HEK293 (cell line): ENCODE measurements around the gene UCP3.

Experiments used
- CTCF ChIA-PET: fragments of 350-600 bp; formaldehyde crosslinking; extraction: SDS; loops from one replicate; lab custom pipeline; 2021; ENCODE audit warnings: antibody characterized with exemption; lab: Yijun Ruan, JAX
- POLR2A ChIA-PET: fragments of 300-600 bp; formaldehyde crosslinking; extraction: SDS; loops from one replicate; lab custom pipeline; 2020; ENCODE audit warnings: antibody characterized with exemption, inconsistent platforms; lab: Yijun Ruan, JAX
- H3K27ac ChIP-seq: fragments of 200-500 bp; sonication (Bioruptor generic); 2 replicates; pipeline ENCODE4 v1.5.1; 2014; ENCODE audit warnings: low read depth, low read length, control low read depth, inconsistent platforms; ENCODE audit errors: extremely low read depth
- H3K36me3 ChIP-seq, 2 experiments: fragments of 200-500 bp in 1 of 2; sonication (Bioruptor generic) in 1 of 2; 1 replicate in 1 of 2; 2 replicates in 1 of 2; pipeline ENCODE4 v1.5.1; 2014 to 2017; ENCODE audit warnings: inconsistent platforms in 2 of 2, low read length in 2 of 2; ENCODE audit not compliant: control insufficient read depth in 2 of 2, insufficient read depth in 1 of 2
- H3K4me1 ChIP-seq: fragments of 200-500 bp; sonication (Bioruptor generic); 2 replicates; pipeline ENCODE4 v1.5.1; 2014; ENCODE audit warnings: mild to moderate bottlenecking, low read length, inconsistent platforms; ENCODE audit not compliant: control insufficient read depth, insufficient read depth
- H3K4me3 ChIP-seq: 2 replicates; pipeline ENCODE4 v1.5.1; 2011; ENCODE audit warnings: low read depth, mild to moderate bottlenecking, control low read depth, low read length, moderate library complexity
- H3K9me3 ChIP-seq: fragments of 200-500 bp; sonication (Bioruptor generic); 2 replicates; pipeline ENCODE4 v1.5.1; 2014; ENCODE audit warnings: low read depth, low read length, inconsistent platforms; ENCODE audit not compliant: control insufficient read depth, insufficient read depth
- AEBP2 ChIP-seq: fragments of 450-650 bp; formaldehyde crosslinking; IDR thresholded peaks from 2 replicates; pipeline ENCODE4 v1.5.1; 2016; ENCODE audit warnings: missing biosample characterization, missing genetic modification characterization, borderline replicate concordance
- PRDM1 ChIP-seq: fragments of 450-650 bp; formaldehyde crosslinking; IDR thresholded peaks from 2 replicates; pipeline ENCODE4; 2016; ENCODE audit warnings: missing biosample characterization, missing genetic modification characterization
- ZBTB20 ChIP-seq: fragments of 450-650 bp; formaldehyde crosslinking; IDR thresholded peaks from 2 replicates; pipeline ENCODE4 v1.5.1; 2016; ENCODE audit warnings: missing biosample characterization, missing genetic modification characterization
- ZBTB48 ChIP-seq: fragments of 450-650 bp; formaldehyde crosslinking; IDR thresholded peaks from 2 replicates; pipeline ENCODE4 v1.5.1; 2016; ENCODE audit warnings: missing biosample characterization, missing genetic modification characterization
- ZFP3 ChIP-seq: fragments of 450-650 bp; formaldehyde crosslinking; IDR thresholded peaks from 2 replicates; pipeline ENCODE4 v1.5.1; 2016; ENCODE audit warnings: low read depth, missing biosample characterization, missing genetic modification characterization
- ZNF121 ChIP-seq: fragments of 450-650 bp; formaldehyde crosslinking; IDR thresholded peaks from 2 replicates; pipeline ENCODE4 v1.5.1; 2016; ENCODE audit warnings: missing biosample characterization, missing genetic modification characterization
- ZNF138 ChIP-seq: fragments of 450-650 bp; formaldehyde crosslinking; IDR thresholded peaks from 2 replicates; pipeline ENCODE4 v1.5.1; 2016; ENCODE audit warnings: missing biosample characterization, missing genetic modification characterization, borderline replicate concordance
- ZNF184 ChIP-seq: fragments of 450-650 bp; IDR thresholded peaks from 2 replicates; pipeline ENCODE4 v1.5.1; 2018; ENCODE audit warnings: missing biosample characterization, mild to moderate bottlenecking, missing genetic modification characterization
- ZNF280D ChIP-seq: fragments of 450-650 bp; formaldehyde crosslinking; IDR thresholded peaks from 2 replicates; pipeline ENCODE4 v1.5.1; 2016; ENCODE audit warnings: missing biosample characterization, missing genetic modification characterization
- ZNF37A ChIP-seq: fragments of 450-650 bp; IDR thresholded peaks from 2 replicates; pipeline ENCODE4 v1.5.1; 2018; ENCODE audit warnings: missing biosample characterization, missing genetic modification characterization
- ZNF514 ChIP-seq: fragments of 450-650 bp; formaldehyde crosslinking; IDR thresholded peaks from 2 replicates; pipeline ENCODE4 v1.5.1; 2016; ENCODE audit warnings: missing biosample characterization, missing genetic modification characterization
- ZNF558 ChIP-seq: fragments of 450-650 bp; formaldehyde crosslinking; IDR thresholded peaks from 2 replicates; pipeline ENCODE4 v1.5.1; 2016; ENCODE audit warnings: missing biosample characterization, missing genetic modification characterization
- ZNF560 ChIP-seq: fragments of 450-650 bp; formaldehyde crosslinking; IDR thresholded peaks from 2 replicates; pipeline ENCODE4 v1.5.1; 2017; ENCODE audit warnings: missing biosample characterization, missing genetic modification characterization, borderline replicate concordance
- ZNF670 ChIP-seq: fragments of 450-650 bp; formaldehyde crosslinking; IDR thresholded peaks from 2 replicates; pipeline ENCODE4 v1.5.1; 2016; ENCODE audit warnings: missing biosample characterization, missing genetic modification characterization, low read depth
- ZNF768 ChIP-seq: fragments of 450-650 bp; formaldehyde crosslinking; IDR thresholded peaks from 2 replicates; pipeline ENCODE4 v1.5.1; 2018; ENCODE audit warnings: missing biosample characterization, mild to moderate bottlenecking, missing genetic modification characterization

UCP3 gene

GRCh38 chr11:74025467-74026166, 16.7 kb upstream of the UCP3 start:
- H3K4me1 ChIP-seq, result no peaks in the 10 kb centered on the region
- no peaks in the 10 kb centered on the region for H3K9me3 ChIP-seq
- no peak overlapping the region for H3K27ac ChIP-seq
- peak; percentile 69; the same call in 1 of the 2 replicates for TF ChIP-seq ZNF121 (tag by site-specific recombination)
- TF ChIP-seq ZNF670 (tag by site-specific recombination), result no peak
- no peak overlapping the region for H3K4me3 ChIP-seq
- peaks cover 0 to 40% of the 10 kb centered on the region in 2 experiments; a peak in 1 of 3 replicates for H3K36me3 ChIP-seq
- ChIA-PET CTCF (no interaction called here), POLR2A (no interaction called here)

- TF ChIP-seq ZNF280D (tag by site-specific recombination) (no peak), ZNF558 (tag by site-specific recombination) (no peak), AEBP2 (tag by site-specific recombination) (no peak), ZNF560 (tag by site-specific recombination) (no peak), ZFP3 (no peak), ZNF184 (tag by site-specific recombination) (no peak), ZNF138 (tag by site-specific recombination) (no peak)
- peaks cover 0 to 42% of the 10 kb centered on the region in 2 experiments; a peak in 1 of 3 replicates for H3K36me3 ChIP-seq
- no peak overlapping the region for H3K4me3 ChIP-seq
- POLR2A ChIA-PET, result no interaction called here
- CTCF ChIA-PET, result interaction anchor here (0.6 kb wide), 1 partner anchor 226 kb away, joined by 4 read pairs; no protein-coding TSS in a partner anchor
- no peaks in the 10 kb centered on the region for H3K9me3 ChIP-seq
- H3K4me1 ChIP-seq, result no peaks in the 10 kb centered on the region
- no peak overlapping the region for H3K27ac ChIP-seq
Observed at GRCh38 chr11:74024261-74025029, 15.6 kb upstream of the UCP3 start.

- CTCF ChIA-PET, result no interaction called here
- peaks cover 0 to 36% of the 10 kb centered on the region in 2 experiments; a peak in 1 of 3 replicates for H3K36me3 ChIP-seq
- H3K4me3 ChIP-seq, result no peak overlapping the region
- no peak overlapping the region for H3K27ac ChIP-seq
- H3K9me3 ChIP-seq, result no peaks in the 10 kb centered on the region
- H3K4me1 ChIP-seq, result no peaks in the 10 kb centered on the region
- POLR2A ChIA-PET, result no interaction called here
- no peak for TF ChIP-seq PRDM1 (tag by site-specific recombination)
- TF ChIP-seq ZNF37A, result no peak
- TF ChIP-seq ZNF514 (tag by site-specific recombination), result no peak
- no peak for TF ChIP-seq ZBTB48 (tag by site-specific recombination)
- TF ChIP-seq ZBTB20, result no peak
- TF ChIP-seq ZNF768 (tag by site-specific recombination), result no peak
Observed at GRCh38 chr11:74023276-74023675, 14.4 kb upstream of the UCP3 start.
